8988T (cell line): Measurements from ENCODE around the gene STRADA.
"Not testable (repeated sequence)": the region's sequence is repeated elsewhere in the genome, so short reads cannot be mapped to it uniquely, and the experiment has no call there.

Experiments used
- DNase-seq: peaks from one replicate; pipeline ENCODE4 v3.0.0; 2011

The STRADA gene

GRCh38 chr17:63754046-63754445 is 12.4 kb upstream of the STRADA start:
- DNase-seq: no peak

DNA sequence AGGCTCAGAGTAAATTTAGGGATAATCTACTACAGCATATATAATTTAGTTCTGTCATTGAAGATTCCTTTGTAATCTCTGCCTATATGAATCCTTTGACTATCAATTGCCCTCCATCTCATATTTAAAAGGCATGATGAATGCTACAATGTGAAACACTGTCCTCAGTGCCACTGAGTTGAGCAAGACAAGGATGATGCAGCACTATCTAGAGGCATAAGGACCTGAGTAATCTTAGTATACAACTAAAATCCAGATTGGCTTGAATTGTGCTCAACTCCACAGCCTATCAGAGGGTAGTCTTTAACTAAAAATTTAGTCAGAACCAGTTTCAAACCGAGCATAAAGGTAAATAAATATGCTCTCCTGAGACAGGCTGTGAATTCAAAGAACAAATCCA is 11.6 kb upstream of the STRADA start:
- no peak for DNase-seq

- DNase-seq: no peak
Observed at GRCh38 chr17:63752707-63753106, 11.1 kb upstream of the STRADA start.

- no peak for DNase-seq
Observed at GRCh38 chr17:63751806-63752205, 10.2 kb upstream of the STRADA start.

GRCh38 chr17:63741143-63741407 is 524 bp downstream of the STRADA start:
- DNase-seq: no peak

DNA sequence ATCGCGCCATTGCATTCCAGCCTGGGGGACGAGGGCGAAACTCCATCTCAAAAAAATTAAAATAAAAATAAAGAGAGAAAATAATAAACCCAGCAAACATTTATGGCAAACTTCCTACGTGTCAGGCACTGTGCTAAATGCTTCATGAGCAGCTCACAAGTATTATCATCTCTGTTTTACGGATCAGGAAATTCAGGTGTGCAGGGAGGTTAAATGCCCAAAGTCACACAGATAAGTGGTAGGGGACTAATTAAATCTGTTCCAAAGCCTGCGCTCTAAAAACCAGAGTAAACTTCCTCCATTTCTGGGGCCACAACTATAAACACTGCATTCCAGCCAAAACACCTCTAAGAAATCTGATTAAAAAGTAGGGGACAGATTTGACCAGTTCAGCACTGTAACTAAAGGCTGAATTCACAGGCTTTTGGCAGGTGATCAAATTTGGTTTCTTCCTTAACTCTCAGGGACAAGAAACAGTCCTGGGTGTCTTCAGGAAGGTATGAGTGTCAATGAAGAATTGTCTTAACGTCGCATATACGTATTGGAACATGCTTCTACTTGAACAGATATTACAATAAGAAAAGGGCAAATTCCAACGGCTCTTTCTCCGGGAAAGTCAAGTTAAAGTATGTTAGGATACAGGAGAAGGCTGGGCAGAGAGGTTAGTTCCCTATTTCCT is 996 bp downstream of the STRADA start:
- no peak for DNase-seq

- DNase-seq: no peak
Observed at GRCh38 chr17:63735691-63736090, 5.9 kb downstream of the STRADA start.

- DNase-seq: no peak
Observed at GRCh38 chr17:63722403-63722802, 19.2 kb downstream of the STRADA start.

DNA sequence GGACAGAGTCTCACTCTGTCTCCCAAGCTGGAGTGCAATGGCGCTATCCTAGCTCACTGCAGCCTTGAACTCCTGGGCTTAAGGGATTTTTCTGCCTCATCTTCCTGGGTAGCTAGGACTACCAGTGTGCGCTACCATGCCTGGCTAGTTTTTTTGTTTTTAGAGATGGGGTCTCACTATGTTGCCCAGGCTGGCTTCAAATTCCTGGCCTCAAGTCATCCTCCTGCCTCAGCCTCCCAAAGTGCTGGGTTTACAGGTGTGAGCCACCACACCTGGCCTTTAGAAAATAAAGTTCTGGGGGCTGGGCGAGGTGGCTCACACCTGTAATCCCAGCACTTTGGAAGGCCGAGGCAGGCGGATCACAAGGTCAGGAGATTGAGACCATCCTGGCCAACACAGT is 21.4 kb downstream of the STRADA start:
- not testable (repeated sequence) for DNase-seq

DNA sequence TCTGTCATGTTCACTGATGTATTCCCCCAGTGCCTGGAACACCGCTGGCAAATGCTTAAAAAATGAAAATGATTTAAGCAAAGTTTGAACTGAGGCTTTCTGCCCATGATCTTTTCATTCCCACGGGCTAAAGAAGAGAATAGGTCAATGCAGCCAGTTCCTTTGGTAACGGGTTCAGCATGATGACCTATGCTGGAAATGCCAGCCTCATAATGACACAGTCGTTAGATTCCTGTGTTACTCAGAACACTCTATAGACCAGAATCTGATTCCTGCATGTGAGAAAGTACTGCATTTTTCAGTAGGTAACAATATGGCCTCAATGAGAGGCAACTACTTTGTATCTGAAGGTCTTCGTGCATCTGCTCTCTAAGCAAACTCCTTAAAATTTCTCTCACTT is 22.6 kb downstream of the STRADA start:
- no peak for DNase-seq

GRCh38 chr17:63716426-63716825 is 25.2 kb downstream of the STRADA start:
- DNase-seq: no peak

DNA sequence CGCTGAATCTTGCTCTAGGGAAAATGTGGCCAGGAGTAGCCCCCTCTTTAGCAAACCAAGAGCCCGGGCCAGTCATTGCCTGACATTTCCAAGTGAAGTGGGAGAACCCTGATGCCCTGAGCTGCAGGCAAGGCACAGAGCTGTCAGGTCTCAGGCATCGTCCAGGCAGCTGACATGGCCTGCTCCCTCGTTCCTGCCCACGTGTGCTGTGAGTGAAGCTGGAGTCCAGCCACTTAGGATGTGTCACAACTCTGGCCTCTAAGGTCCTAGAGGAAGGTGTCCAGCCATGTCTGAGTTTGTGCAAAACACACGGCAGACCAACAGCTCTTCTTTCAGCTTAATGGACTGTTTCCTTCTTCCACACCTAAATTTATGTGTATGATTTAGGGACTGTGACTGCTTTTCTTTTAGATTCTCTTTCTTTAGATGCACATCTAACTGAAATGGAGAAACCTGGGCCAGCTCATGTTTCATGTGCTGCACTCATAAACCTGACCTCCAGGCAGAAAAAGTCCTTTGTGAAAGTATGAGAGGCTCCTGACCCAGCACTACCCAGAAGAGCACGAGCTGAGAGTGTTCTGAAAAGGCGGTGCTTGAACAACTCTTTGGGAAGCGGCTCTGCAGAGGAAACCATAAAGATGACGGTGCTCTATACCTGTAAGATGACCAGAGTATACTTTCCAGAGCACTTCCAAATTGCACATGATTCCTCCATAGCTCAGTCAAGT is 26.9 kb downstream of the STRADA start:
- no peak for DNase-seq

- DNase-seq: no peak
Observed at GRCh38 chr17:63709110-63709509, 32.5 kb downstream of the STRADA start.

DNA sequence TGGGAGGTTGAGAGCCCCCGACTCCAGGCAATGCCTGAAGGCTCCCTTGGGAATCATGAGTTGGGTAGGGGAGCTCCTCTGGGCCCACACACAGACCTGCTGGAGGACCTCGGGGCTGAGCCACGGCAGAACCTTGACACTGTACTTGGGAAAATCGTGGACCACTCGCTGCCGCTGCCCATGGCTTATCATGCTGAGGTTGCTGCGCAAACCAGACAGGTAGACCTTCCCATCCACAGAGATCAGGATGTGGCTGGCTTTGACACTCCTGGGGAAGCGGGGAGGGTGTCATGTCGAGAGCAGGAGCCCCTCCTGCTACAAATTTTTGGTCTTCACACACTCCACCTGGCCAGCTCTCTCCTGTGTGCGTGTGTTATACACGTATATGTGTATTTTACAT is 34.4 kb downstream of the STRADA start:
- no peak for DNase-seq

- no peak for DNase-seq
Observed at GRCh38 chr17:63706336-63707082, 35.1 kb downstream of the STRADA start.

GRCh38 chr17:63705657-63706056 is 35.9 kb downstream of the STRADA start:
- DNase-seq: no peak

- no peak for DNase-seq
Observed at GRCh38 chr17:63704836-63705235, 36.8 kb downstream of the STRADA start.

DNA sequence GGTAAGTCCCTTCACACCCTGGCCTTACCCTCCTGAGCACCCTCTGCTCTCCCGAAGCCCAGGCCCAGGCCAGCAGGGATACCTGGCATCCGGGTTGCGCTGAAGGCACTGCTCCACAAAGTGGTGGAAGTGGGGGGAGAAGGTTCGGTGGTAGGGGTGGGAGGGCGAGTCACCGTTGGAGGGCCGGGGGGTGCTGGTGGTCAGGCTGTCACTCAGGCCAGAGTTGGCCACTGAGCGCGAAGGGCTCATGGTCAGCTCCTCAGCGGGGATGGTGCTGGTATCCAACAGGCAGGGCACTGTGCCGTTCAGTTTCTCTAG is 37.4 kb downstream of the STRADA start:
- DNase-seq: no peak

- DNase-seq: no peak
Observed at GRCh38 chr17:63703556-63704258, 37.9 kb downstream of the STRADA start.

GRCh38 chr17:63703029-63703428 is 38.6 kb downstream of the STRADA start:
- DNase-seq: no peak

GRCh38 chr17:63702721-63703015 is 38.9 kb downstream of the STRADA start:
- no peak for DNase-seq

DNA sequence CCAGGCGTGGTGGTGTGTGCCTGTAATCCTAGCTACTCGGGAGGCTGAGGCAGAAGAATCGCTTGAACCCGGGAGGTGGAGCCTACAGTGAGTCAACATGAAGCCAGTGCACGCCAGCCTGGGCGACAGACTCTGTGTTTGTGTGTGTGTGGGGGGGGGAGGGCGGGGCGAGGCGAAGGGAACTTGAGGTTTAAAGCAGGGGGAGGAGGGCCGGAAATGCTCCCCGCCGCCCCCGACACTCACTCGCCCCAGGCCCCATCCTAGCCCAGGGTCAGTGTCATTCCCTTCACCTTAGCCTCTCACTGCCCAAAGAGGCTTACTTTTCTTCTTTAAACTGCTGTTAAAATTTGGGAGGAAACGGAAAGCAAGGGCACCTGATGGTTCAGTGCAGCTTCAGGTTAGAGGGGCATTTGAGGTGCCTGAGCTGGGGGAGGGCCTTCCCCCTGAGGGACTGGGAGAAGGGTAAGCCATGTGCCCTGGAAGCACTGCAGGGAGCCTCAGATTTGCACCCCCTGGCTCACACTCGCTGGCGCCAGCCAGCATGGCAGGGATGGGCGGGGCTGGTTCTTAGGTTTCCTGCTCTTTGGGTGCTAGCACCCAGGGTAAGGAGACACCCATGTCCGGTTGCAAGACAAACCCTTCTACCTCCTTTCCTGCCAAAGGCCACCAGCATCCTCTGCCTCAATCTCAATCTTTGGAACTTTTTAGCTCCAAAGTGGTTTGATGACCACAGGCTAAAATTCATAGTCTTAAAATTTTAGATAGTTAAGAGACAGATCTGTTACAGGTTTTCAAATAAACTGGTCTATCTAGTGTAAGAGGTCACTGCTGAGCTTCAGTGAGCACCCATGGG is 39.5 kb downstream of the STRADA start:
- no peak for DNase-seq

DNA sequence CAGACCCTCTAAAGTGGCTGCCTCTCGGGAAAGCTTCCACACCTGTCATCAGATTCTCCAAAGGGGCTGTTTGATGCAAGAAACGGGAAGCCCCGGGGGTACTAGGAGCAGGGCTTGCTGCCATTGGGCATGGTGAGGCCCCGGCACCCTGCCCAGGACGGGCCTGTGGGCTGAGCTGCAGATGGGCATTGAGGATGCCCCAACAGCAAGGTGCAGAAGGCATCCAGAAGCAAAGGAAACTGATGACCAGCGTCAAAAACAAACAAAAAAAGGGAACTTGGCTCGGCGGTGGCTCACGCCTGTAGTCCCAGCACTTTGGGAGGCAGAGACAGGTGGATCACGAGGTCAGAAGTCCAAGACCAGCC is 40.2 kb downstream of the STRADA start:
- DNase-seq: no peak
